Mesenchymal stem cell (in vitro differentiated cells and primary cell): ENCODE results near the gene GRAP.

Source experiments
- DNase-seq: peaks from one replicate; pipeline ENCODE4 v3.0.0-alpha.2; 2013
- H2AFZ ChIP-seq: one replicate; pipeline ENCODE4 v1.6.1; 2013; ENCODE audit warnings: low read depth, mild to moderate bottlenecking, control low read depth, inconsistent platforms, low read length, moderate library complexity
- H2AK5ac ChIP-seq: 2 replicates; pipeline ENCODE4 v1.6.1; 2013; ENCODE audit warnings: low read length, moderate library complexity, mild to moderate bottlenecking, inconsistent platforms; ENCODE audit not compliant: severe bottlenecking
- H2BK120ac ChIP-seq: one replicate; pipeline ENCODE4 v1.6.1; 2013; ENCODE audit warnings: low read depth, mild to moderate bottlenecking, inconsistent platforms, low read length, moderate library complexity
- H2BK12ac ChIP-seq, 2 experiments: one replicate each; pipeline ENCODE4 v1.6.1; 2013; ENCODE audit warnings: inconsistent platforms in 2 of 2, low read length in 2 of 2, mild to moderate bottlenecking in 2 of 2, moderate library complexity in 2 of 2, control low read depth in 1 of 2
- H2BK15ac ChIP-seq: one replicate; pipeline ENCODE4 v1.6.1; 2013; ENCODE audit warnings: mild to moderate bottlenecking, low read depth, inconsistent platforms; ENCODE audit not compliant: poor library complexity, severe bottlenecking
- H2BK5ac ChIP-seq: 2 replicates; pipeline ENCODE4 v1.6.1; 2013; ENCODE audit warnings: low read depth, mild to moderate bottlenecking, low read length, control low read depth, inconsistent platforms; ENCODE audit not compliant: poor library complexity, severe bottlenecking
- H3K14ac ChIP-seq, 2 experiments: one replicate each; pipeline ENCODE4 v1.6.1; 2013; ENCODE audit warnings: inconsistent platforms in 2 of 2, low read length in 2 of 2, control low read depth in 1 of 2, mild to moderate bottlenecking in 1 of 2, moderate library complexity in 1 of 2
- H3K18ac ChIP-seq, 2 experiments: one replicate each; pipeline ENCODE4 v1.6.1; 2013; ENCODE audit warnings: inconsistent platforms in 2 of 2, low read length in 2 of 2, control low read depth in 1 of 2, low read depth in 1 of 2, mild to moderate bottlenecking in 1 of 2
- H3K23ac ChIP-seq, 2 experiments: one replicate each; pipeline ENCODE4 v1.6.1; 2013; ENCODE audit warnings: inconsistent platforms in 2 of 2, low read length in 2 of 2, mild to moderate bottlenecking in 2 of 2, moderate library complexity in 2 of 2, control low read depth in 1 of 2
- H3K27ac ChIP-seq: 2 replicates; pipeline ENCODE4 v1.5.1; 2013; ENCODE audit warnings: mild to moderate bottlenecking, moderate library complexity, low read length, control low read depth, inconsistent platforms; ENCODE audit not compliant: poor library complexity, severe bottlenecking
- H3K27me3 ChIP-seq, 2 experiments: 2 replicates each; pipeline versions ENCODE4 v1.6.1 to v1.7.0; 2013; ENCODE audit warnings: low read length in 2 of 2, mild to moderate bottlenecking in 2 of 2, moderate library complexity in 2 of 2, control low read depth in 1 of 2, inconsistent platforms in 1 of 2; ENCODE audit not compliant: control insufficient read depth in 1 of 2, insufficient read depth in 1 of 2
- H3K36me3 ChIP-seq, 2 experiments: 2 replicates each; pipeline versions ENCODE4 v1.6.1 to v1.7.0; 2013; ENCODE audit warnings: low read length in 2 of 2, control low read depth in 1 of 2, inconsistent platforms in 1 of 2, low read depth in 1 of 2, mild to moderate bottlenecking in 1 of 2; ENCODE audit not compliant: insufficient read depth in 2 of 2, control insufficient read depth in 1 of 2
- H3K4ac ChIP-seq, 2 experiments: one replicate each; pipeline ENCODE4 v1.6.1; 2013; ENCODE audit warnings: inconsistent platforms in 2 of 2, low read length in 2 of 2, mild to moderate bottlenecking in 2 of 2, moderate library complexity in 2 of 2, control low read depth in 1 of 2, low read depth in 1 of 2
- H3K4me1 ChIP-seq: 2 replicates; pipeline ENCODE4 v1.6.1; 2013; ENCODE audit warnings: low read depth, low read length, control low read depth; ENCODE audit not compliant: control insufficient read depth, insufficient read depth
- H3K4me2 ChIP-seq: 2 replicates; pipeline ENCODE4 v1.6.1; 2013; ENCODE audit warnings: low read length, mild to moderate bottlenecking, inconsistent platforms; ENCODE audit not compliant: poor library complexity, severe bottlenecking
- H3K4me3 ChIP-seq, 2 experiments: 2 replicates each; pipeline versions ENCODE4 v1.5.1 to v1.7.0; 2013; ENCODE audit warnings: low read length in 2 of 2, mild to moderate bottlenecking in 2 of 2, control low read depth in 1 of 2, low read depth in 1 of 2; ENCODE audit not compliant: insufficient read depth in 1 of 2
- H3K79me1 ChIP-seq: replicated peaks from 2 replicates; pipeline ENCODE4 v1.6.1; 2013; ENCODE audit warnings: mild to moderate bottlenecking, control low read depth, low read length, inconsistent platforms; ENCODE audit not compliant: poor library complexity, severe bottlenecking
- H3K9ac ChIP-seq: 2 replicates; pipeline ENCODE4 v1.7.0; 2013; ENCODE audit warnings: mild to moderate bottlenecking, low read length, moderate library complexity
- H3K9me3 ChIP-seq: 2 replicates; pipeline ENCODE4 v1.7.0; 2013; ENCODE audit warnings: mild to moderate bottlenecking, low read length; ENCODE audit not compliant: control insufficient read depth
- H4K8ac ChIP-seq: one replicate; pipeline ENCODE4 v1.6.1; 2013; ENCODE audit warnings: inconsistent platforms, mild to moderate bottlenecking, low read length, moderate library complexity
- H4K91ac ChIP-seq: one replicate; pipeline ENCODE4 v1.6.1; 2013; ENCODE audit warnings: mild to moderate bottlenecking, low read length, inconsistent platforms
- WGBS: methylation state at CpG from one replicate; pipeline ENCODE4 v1.1.7; 2013; ENCODE audit warnings: mixed read lengths; 5-methylcytosine and 5-hydroxymethylcytosine counted together

The GRAP gene

GRCh38 chr17:19017401-19017800, 29.4 kb downstream of the GRAP start:
- Histone ChIP-seq H2AK5ac (no peak overlapping the region), H3K14ac (no peak overlapping the region), H3K27ac (no peak overlapping the region), H3K9ac (no peak overlapping the region), H2BK120ac (no peak overlapping the region), H3K18ac (no peak overlapping the region), H4K91ac (no peak overlapping the region), H3K4me1 (peaks cover 5% of the 10 kb centered on the region), H3K4me2 (no peak overlapping the region), H3K36me3 (no peaks in the 10 kb centered on the region), H2AFZ (no peak overlapping the region), H3K27me3 (peaks cover 13 to 38% of the 10 kb centered on the region in 2 experiments), H2BK5ac (no peak overlapping the region), H3K4ac (no peak overlapping the region), H3K79me1 (no peaks in the 10 kb centered on the region), H3K4me3 (no peak overlapping the region), H3K9me3 (no peaks in the 10 kb centered on the region), H3K23ac (no peak overlapping the region), H2BK15ac (no peak overlapping the region), H2BK12ac (no peak overlapping the region), H4K8ac (no peak overlapping the region)
- WGBS: 85% methylated on average over 12 of the region's 12 CpGs
- DNase-seq: no peak

- Histone ChIP-seq H3K27ac (no peak overlapping the region), H3K4me3 (no peak overlapping the region), H3K36me3 (no peaks in the 10 kb centered on the region), H3K14ac (no peak overlapping the region), H3K9me3 (no peaks in the 10 kb centered on the region), H2BK5ac (no peak overlapping the region), H4K91ac (no peak overlapping the region), H3K9ac (no peak overlapping the region), H2BK15ac (no peak overlapping the region), H3K79me1 (no peaks in the 10 kb centered on the region), H3K18ac (no peak overlapping the region), H3K4me2 (no peak overlapping the region), H2BK120ac (no peak overlapping the region), H3K27me3 (peaks cover 13 to 38% of the 10 kb centered on the region in 2 experiments), H3K4me1 (peaks cover 5% of the 10 kb centered on the region), H2AFZ (no peak overlapping the region), H3K4ac (no peak overlapping the region), H2BK12ac (no peak overlapping the region), H2AK5ac (no peak overlapping the region), H4K8ac (no peak overlapping the region), H3K23ac (no peak overlapping the region)
- 90% methylated on average over 7 of the region's 7 CpGs for WGBS
- no peak for DNase-seq
Measured at GRCh38 chr17:19016881-19017280, 29.9 kb downstream of the GRAP start.

DNA sequence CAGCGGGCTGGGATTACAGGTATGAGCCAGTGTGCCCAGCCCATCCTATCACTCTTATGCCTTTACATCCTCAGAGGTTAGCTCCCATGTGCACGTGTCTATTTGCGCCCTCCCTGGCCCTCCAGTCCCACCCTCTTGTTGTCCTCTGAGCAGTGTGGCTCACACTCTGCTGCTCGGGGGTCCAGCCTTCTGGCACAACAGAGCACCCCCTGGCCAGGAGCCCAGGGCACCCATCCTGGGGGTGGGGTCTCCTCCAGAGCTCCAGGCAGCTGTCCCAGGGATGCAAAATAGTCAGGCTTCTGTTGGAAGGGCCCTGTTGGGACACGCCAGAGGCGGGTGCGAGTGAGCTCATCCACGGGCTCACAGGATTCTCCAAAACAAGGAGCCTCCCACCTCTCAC, 30.5 kb downstream of the GRAP start:
- H3K23ac ChIP-seq: no peak overlapping the region
- H3K9ac ChIP-seq: no peak overlapping the region
- H2BK5ac ChIP-seq: no peak overlapping the region
- no peak overlapping the region for H3K4ac ChIP-seq
- H2AK5ac ChIP-seq: no peak overlapping the region
- H4K8ac ChIP-seq: no peak overlapping the region
- DNase-seq: no peak
- H3K79me1 ChIP-seq: no peaks in the 10 kb centered on the region
- no peak overlapping the region for H2BK120ac ChIP-seq
- H3K4me1 ChIP-seq: peaks cover 5% of the 10 kb centered on the region
- H2BK12ac ChIP-seq: no peak overlapping the region
- H3K4me2 ChIP-seq: no peak overlapping the region
- H3K36me3 ChIP-seq: no peaks in the 10 kb centered on the region
- H4K91ac ChIP-seq: no peak overlapping the region
- H3K9me3 ChIP-seq: no peaks in the 10 kb centered on the region
- no peak overlapping the region for H3K4me3 ChIP-seq
- H3K27ac ChIP-seq: no peak overlapping the region
- no peak overlapping the region for H3K18ac ChIP-seq
- no peak overlapping the region for H3K14ac ChIP-seq
- peaks cover 13 to 38% of the 10 kb centered on the region in 2 experiments for H3K27me3 ChIP-seq
- no peak overlapping the region for H2AFZ ChIP-seq
- WGBS: 94% methylated on average over 8 of the region's 8 CpGs
- no peak overlapping the region for H2BK15ac ChIP-seq

DNA sequence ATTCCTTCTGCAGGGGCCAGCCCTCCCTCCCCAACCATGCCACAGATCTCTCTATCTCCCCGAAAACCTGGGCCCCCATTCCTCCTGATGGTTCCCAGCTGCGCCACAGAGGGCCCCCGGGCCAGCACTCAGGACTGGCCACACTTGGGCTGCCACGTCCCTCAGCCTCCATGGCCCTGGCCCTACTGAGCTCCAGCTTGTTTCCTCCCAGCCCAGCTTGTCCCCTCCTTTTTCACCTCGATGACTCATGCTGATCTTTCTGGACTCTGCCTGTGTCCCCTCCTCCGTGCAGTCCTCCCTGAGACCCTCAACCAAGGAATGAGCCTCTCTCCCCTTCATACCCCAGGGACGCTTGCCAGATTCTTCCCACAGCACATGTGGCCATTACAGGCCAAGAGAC, 31.3 kb downstream of the GRAP start:
- no peak overlapping the region for H4K8ac ChIP-seq
- H3K4me2 ChIP-seq: no peak overlapping the region
- no peak overlapping the region for H2AFZ ChIP-seq
- H3K23ac ChIP-seq: no peak overlapping the region
- H3K4ac ChIP-seq: no peak overlapping the region
- H3K9me3 ChIP-seq: no peaks in the 10 kb centered on the region
- no peaks in the 10 kb centered on the region for H3K36me3 ChIP-seq
- no peaks in the 10 kb centered on the region for H3K79me1 ChIP-seq
- no peak overlapping the region for H2BK15ac ChIP-seq
- no peak overlapping the region for H2BK12ac ChIP-seq
- no peak for DNase-seq
- no peak overlapping the region for H4K91ac ChIP-seq
- H3K14ac ChIP-seq: no peak overlapping the region
- H2BK5ac ChIP-seq: no peak overlapping the region
- peaks cover 13 to 32% of the 10 kb centered on the region in 2 experiments for H3K27me3 ChIP-seq
- H2BK120ac ChIP-seq: no peak overlapping the region
- 76% methylated on average over 6 of the region's 7 CpGs for WGBS
- no peak overlapping the region for H3K9ac ChIP-seq
- H3K4me3 ChIP-seq: no peak overlapping the region
- H3K18ac ChIP-seq: no peak overlapping the region
- peaks cover 9% of the 10 kb centered on the region for H3K4me1 ChIP-seq
- H3K27ac ChIP-seq: no peak overlapping the region
- no peak overlapping the region for H2AK5ac ChIP-seq
